RWPE1 (cell line): Measurements from ENCODE around the gene KRT78.

Source experiments
- CTCF ChIA-PET: fragments of 350-600 bp; sonication (Branson Sonifier 250); formaldehyde crosslinking; extraction: SDS; loops from one replicate; lab custom pipeline; 2021; lab: Yijun Ruan, JAX
- POLR2A ChIA-PET: fragments of 400-600 bp; formaldehyde crosslinking; extraction: SDS; loops from one replicate; lab custom pipeline; 2020; ENCODE audit warnings: antibody characterized with exemption; ENCODE audit not compliant: low non-redundant PET; lab: Yijun Ruan, JAX
- DNase-seq: peaks from one replicate; pipeline ENCODE4 v3.0.0; 2012; ENCODE audit warnings: low spot score
- H3K27ac ChIP-seq: fragments of 450-650 bp; 2 replicates; pipeline ENCODE4 v1.5.1; 2017
- TF ChIP-seq, protein P1 (sequence below): fragments of 450-650 bp; conservative IDR thresholded peaks from 2 replicates; pipeline ENCODE4 v1.5.1; 2017; ENCODE audit warnings: low read depth, mild to moderate bottlenecking

The KRT78 gene

GRCh38 chr12:52790427-52791270 is 58.1 kb downstream of the KRT78 start:
- POLR2A ChIA-PET, result no interaction called here
- no peak overlapping the region for H3K27ac ChIP-seq
- no peak for DNase-seq
- TF ChIP-seq, protein P1, sequence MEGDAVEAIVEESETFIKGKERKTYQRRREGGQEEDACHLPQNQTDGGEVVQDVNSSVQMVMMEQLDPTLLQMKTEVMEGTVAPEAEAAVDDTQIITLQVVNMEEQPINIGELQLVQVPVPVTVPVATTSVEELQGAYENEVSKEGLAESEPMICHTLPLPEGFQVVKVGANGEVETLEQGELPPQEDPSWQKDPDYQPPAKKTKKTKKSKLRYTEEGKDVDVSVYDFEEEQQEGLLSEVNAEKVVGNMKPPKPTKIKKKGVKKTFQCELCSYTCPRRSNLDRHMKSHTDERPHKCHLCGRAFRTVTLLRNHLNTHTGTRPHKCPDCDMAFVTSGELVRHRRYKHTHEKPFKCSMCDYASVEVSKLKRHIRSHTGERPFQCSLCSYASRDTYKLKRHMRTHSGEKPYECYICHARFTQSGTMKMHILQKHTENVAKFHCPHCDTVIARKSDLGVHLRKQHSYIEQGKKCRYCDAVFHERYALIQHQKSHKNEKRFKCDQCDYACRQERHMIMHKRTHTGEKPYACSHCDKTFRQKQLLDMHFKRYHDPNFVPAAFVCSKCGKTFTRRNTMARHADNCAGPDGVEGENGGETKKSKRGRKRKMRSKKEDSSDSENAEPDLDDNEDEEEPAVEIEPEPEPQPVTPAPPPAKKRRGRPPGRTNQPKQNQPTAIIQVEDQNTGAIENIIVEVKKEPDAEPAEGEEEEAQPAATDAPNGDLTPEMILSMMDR, result no peak
- CTCF ChIA-PET, result interaction anchor here (0.6 kb wide), 1 partner anchor 210 kb away, joined by 3 read pairs; no protein-coding TSS in a partner anchor

DNA sequence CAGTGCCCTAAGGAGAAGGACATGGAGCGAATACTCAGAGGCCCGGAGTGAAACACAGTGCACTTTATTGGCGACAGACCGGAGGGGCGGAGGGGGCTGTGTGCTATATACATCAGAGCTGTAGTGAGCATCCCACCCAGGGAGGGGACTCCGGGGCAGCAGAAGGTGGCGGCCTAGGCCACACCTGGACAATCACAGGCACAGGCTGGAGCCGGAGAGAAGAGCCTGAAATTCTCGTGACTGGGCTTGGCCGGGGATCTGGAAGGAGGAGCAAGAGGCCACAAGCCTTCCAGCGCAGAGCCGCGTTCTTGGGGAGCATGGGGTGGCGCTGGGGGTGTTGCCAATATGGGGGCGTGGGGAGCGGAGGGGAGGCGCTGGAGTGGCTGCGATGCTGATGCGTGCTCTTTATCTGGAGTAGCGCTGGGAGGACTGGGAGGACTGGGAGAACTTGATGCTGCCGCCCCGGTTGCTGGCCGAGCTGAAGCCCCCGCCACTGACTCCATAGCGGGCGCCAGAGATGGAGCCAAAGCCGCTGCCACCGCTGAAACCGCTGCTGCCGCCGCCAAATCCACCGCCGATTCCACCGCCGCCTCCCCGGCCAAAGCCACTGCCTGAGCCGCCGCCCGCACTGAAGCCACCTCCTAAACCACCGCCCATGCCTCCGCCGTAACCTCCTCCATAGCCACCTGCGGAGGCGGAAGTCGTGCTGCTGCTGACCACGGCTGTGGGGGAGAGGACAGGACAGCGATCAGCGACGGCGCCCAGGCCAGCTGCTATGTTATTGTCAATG is 59.0 kb downstream of the KRT78 start:
- ChIA-PET CTCF (no interaction called here), POLR2A (no interaction called here)
- TF ChIP-seq, protein P1, result no peak
- H3K27ac ChIP-seq, result no peak overlapping the region
- DNase-seq, result no peak

DNA sequence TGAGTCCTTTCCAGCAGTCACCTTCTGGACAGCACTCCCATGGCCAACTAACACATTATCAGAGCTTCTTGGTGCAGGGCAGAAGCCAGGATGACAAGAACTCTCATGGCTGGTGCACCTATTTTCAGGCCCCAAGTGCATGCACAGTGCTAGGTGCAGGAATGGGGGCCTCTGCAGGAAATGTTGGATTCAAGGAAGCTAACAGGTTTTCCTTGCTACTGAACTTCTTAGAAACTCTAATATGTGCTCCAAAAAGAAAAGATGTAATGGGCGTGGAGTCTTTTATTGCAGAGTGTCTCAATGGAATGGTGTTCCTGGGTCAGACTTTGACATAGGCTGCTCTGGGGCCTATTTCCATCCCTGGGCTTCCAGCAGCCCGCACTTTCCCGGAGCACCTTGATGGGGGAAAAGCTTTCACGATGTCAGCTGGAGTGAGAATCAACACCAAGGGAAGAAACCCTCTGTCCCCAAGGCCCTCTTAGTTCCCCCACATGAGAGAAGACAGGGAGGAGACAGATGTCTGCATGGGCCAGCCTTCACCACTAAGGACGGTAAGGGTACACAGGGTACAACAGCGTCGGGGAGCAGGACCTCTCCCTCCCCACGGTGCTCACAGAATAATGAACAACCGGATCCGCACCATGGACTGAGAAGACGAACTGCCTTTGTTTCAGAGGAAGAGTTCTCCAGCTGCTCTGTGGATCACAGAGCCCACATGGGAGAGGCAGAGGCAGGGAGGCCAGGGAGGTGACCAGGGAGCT is 59.7 kb downstream of the KRT78 start:
- TF ChIP-seq, protein P1, result no peak
- POLR2A ChIA-PET, result no interaction called here
- no peak for DNase-seq
- no peak overlapping the region for H3K27ac ChIP-seq
- CTCF ChIA-PET, result no interaction called here

DNA sequence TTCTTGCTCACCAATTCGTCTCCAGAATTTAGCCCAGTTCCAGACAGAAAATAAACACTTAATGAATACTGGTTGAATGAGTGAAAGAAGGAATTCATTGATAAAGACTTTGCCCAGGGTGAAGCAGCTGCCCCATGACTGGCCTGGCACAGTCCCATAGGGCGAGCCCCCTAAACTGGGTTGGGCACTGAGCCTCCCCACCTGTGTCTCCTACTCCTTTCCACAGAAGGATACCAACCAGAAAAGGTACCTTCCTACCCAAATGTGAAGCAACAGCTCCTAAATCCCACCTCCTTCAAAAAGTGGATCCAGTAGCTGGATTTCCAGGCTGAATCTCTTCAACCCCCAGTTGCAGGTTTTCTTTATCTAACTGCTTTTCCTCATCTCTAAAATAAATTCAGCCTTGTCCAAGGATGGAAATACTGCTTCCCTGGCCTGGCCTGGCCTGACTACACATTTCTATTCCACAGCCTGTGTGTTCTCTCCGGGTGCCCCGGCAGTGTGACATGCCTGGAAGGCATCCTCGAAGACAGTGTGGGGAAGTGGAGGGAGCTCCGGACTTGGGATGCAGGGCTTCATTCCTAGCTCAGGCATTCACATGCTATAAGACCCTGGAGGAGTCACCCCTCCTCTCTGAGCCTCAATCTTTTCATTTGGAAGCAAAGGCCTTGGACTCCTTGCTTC is 60.5 kb downstream of the KRT78 start:
- ChIA-PET POLR2A (no interaction called here), CTCF (interaction anchor here (0.6 kb wide), 1 partner anchor 22 kb away, joined by 4 read pairs; no protein-coding TSS in a partner anchor)
- no peak overlapping the region for H3K27ac ChIP-seq
- TF ChIP-seq, protein P1, result no peak
- DNase-seq, result no peak
